Mesodermal cell (in vitro differentiated cells): ENCODE measurements around the gene ATXN10.
A peak's percentile ranks its signal among the peaks of the same experiment; 100 is the strongest.
"Not testable (repeated sequence)": the region's sequence is repeated elsewhere in the genome, so short reads cannot be mapped to it uniquely, and the experiment has no call there.

Source experiments
- H3K27ac ChIP-seq: 2 replicates; pipeline ENCODE4 v1.7.0; 2013; ENCODE audit warnings: mild to moderate bottlenecking, low read depth, low read length, moderate library complexity; ENCODE audit not compliant: severe bottlenecking
- H3K36me3 ChIP-seq: 2 replicates; pipeline ENCODE4 v1.7.1; 2013; ENCODE audit warnings: mild to moderate bottlenecking, low read length, moderate library complexity; ENCODE audit not compliant: control insufficient read depth, insufficient read depth
- H3K4me1 ChIP-seq: one replicate; pipeline ENCODE4 v1.7.1; 2013; ENCODE audit warnings: mild to moderate bottlenecking, low read length; ENCODE audit not compliant: insufficient read depth, control insufficient read depth, poor library complexity, severe bottlenecking
- H3K4me3 ChIP-seq: 2 replicates; pipeline ENCODE4 v1.7.0; 2013; ENCODE audit warnings: low read length, control low read depth, mild to moderate bottlenecking; ENCODE audit not compliant: insufficient read depth, poor library complexity, severe bottlenecking; ENCODE audit errors: extremely low read depth
- H3K9me3 ChIP-seq: 2 replicates; pipeline ENCODE4 v1.7.1; 2013; ENCODE audit warnings: mild to moderate bottlenecking, low read length, moderate library complexity; ENCODE audit not compliant: control insufficient read depth
- WGBS, 2 experiments: methylation state at CpG; one replicate each; pipeline ENCODE4 v1.1.5; 2013; ENCODE audit warnings: missing lambda C conversion rate in 2 of 2; ENCODE audit not compliant: insufficient coverage in 2 of 2; 5-methylcytosine and 5-hydroxymethylcytosine counted together

The ATXN10 gene

DNA sequence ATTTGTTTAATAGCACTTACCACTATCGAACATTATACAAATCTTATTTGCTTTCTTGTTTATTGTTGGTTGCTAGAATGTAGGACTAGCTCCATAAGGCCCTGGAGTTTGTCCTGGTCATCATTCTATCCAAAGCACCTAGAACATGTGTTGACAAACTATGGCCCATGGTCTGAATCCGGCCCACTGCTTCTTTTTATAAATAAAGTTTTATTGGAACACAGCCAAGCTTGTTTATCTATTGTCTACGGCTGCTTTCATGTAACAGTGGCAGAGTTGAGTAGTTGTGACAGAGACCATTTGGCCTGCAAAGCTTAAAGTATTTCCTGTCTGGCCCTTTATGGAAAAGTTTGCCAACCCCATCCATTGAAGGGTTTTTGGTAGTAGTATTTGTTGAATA is 38.8 kb downstream of the ATXN10 start:
- 86% methylated on average over 1 of the region's 3 CpGs; no CpG with 5 or more reads in 1 of the 2 experiments for WGBS, 2 experiments
- H3K4me1 ChIP-seq: peaks cover 20% of the 10 kb centered on the region
- no peaks in the 10 kb centered on the region for H3K9me3 ChIP-seq
- no peak overlapping the region for H3K4me3 ChIP-seq
- peaks cover 44% of the 10 kb centered on the region for H3K36me3 ChIP-seq
- H3K27ac ChIP-seq: no peak overlapping the region

DNA sequence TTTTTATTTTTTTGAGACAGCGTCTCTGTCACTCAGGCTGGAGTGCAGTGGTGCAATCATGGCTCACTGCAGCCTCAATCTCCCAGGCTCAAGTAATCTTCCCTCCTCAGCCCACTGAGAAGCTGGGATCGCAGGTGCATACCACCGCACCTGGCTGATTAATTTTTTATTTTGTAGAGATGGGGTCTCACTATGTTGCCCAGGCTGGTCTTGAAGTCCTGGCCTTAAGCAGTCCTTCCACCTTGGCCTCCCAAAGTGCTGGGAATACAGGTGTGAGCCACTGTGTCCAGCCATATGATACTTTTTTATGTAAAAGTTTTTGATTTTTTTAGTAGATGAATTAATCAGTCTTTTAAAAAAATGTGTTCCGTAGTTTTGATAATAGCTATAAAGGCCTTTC is 42.8 kb downstream of the ATXN10 start:
- H3K4me3 ChIP-seq, H3K27ac ChIP-seq, H3K9me3 ChIP-seq: not testable (repeated sequence)
- Histone ChIP-seq H3K4me1 (peaks cover 32% of the 10 kb centered on the region), H3K36me3 (peaks cover 32% of the 10 kb centered on the region)
- WGBS, 2 experiments: 100% methylated on average over 1 of the region's 4 CpGs; no CpG with 5 or more reads in 1 of the 2 experiments

GRCh38 chr22:45717789-45718188 is 46.2 kb downstream of the ATXN10 start:
- Histone ChIP-seq H3K4me1 (peaks cover 19% of the 10 kb centered on the region), H3K27ac (peak overlapping the region; percentile 37), H3K4me3 (no peak overlapping the region), H3K36me3 (peaks cover 45% of the 10 kb centered on the region), H3K9me3 (no peaks in the 10 kb centered on the region)
- no CpG with 5 or more reads among the region's 1 CpG for WGBS, 2 experiments

GRCh38 chr22:45718391-45718790 is 46.8 kb downstream of the ATXN10 start:
- peaks cover 49% of the 10 kb centered on the region for H3K36me3 ChIP-seq
- H3K4me1 ChIP-seq: peaks cover 19% of the 10 kb centered on the region

DNA sequence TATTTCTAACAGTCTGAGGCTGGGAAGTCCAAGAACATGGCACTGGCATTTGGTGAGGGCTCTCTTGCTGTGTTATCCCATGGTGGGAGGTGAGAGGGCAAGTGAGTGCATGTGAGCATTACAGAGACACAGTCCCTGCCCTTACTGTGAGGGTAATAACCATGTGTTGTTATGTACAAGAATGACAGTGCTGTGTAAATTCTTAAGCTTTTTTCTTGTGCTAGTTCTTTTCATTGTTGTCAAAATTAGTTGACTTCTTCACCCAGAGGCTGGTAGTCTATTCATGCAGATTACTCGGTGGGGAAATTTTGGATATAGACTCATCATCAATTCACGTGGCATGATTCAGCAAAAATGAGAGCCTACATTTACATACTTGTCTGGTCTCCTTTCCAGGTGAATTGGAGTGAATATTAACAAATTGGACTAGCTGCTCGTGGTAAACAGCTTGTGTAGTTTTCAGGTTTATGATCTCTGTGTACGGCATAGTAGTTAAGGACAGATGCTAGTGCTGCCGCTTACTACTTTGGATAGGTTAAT is 49.3 kb downstream of the ATXN10 start:
- peaks cover 46% of the 10 kb centered on the region for H3K36me3 ChIP-seq
- no peaks in the 10 kb centered on the region for H3K9me3 ChIP-seq
- no peak overlapping the region for H3K27ac ChIP-seq
- 98 to 100% methylated on average over 3 to 4 of the region's 5 CpGs for WGBS, 2 experiments
- H3K4me1 ChIP-seq: peaks cover 19% of the 10 kb centered on the region
- no peak overlapping the region for H3K4me3 ChIP-seq

More at GRCh38 chr22:45718391-45718790, 46.8 kb downstream of the ATXN10 start:
- Histone ChIP-seq H3K4me3 (no peak overlapping the region), H3K27ac (no peak overlapping the region), H3K9me3 (no peaks in the 10 kb centered on the region)
- 100% methylated on average over 1 to 2 of the region's 4 CpGs for WGBS, 2 experiments

GRCh38 chr22:45722006-45722405 is 50.4 kb downstream of the ATXN10 start:
- Histone ChIP-seq H3K36me3 (peaks cover 44% of the 10 kb centered on the region), H3K4me3 (no peak overlapping the region), H3K4me1 (peaks cover 15% of the 10 kb centered on the region), H3K27ac (no peak overlapping the region), H3K9me3 (no peaks in the 10 kb centered on the region)
- WGBS, 2 experiments: 100% methylated on average over 1 of the region's 2 CpGs; no CpG with 5 or more reads in 1 of the 2 experiments

GRCh38 chr22:45726081-45726480 is 54.4 kb downstream of the ATXN10 start:
- Histone ChIP-seq H3K36me3 (peaks cover 42% of the 10 kb centered on the region), H3K27ac (no peak overlapping the region), H3K4me1 (peaks cover 5% of the 10 kb centered on the region), H3K4me3 (no peak overlapping the region), H3K9me3 (no peaks in the 10 kb centered on the region)
- WGBS, 2 experiments: no CpG with 5 or more reads among the region's 2 CpGs

DNA sequence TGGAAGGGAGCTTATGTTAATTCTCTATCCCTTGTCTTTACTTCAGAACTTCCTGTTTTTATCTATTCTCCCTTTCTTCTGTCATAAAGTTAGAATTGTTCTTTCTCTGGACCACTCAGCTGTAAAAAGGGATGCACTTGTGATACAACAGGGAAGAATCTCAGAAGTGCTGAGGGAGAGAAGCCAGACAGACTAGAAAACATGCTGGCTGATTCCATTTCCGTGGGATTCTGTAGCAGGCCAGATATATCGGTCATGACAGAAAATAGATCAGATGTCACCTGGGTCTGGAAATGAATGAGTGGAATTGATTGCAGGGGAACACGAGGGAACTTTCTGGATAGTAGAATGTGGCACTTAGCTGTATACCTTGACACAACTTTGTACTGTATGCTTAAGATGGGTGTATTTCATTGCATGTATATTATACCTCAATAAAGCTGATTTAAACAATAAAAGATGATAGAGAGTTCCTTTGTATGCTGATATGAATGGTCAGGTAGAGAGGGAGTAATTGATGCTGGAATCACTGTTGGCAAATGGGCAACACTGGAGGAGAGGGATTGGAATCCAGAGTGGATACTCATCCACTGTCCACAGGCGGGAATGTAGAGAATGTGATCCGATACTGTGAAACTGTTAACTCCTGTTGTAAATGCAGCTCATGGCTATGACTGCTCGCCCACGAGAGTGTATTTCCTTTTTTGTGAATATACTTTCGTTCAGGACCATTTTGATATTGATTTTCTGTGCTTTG is 59.6 kb downstream of the ATXN10 start:
- Histone ChIP-seq H3K4me3 (no peak overlapping the region), H3K4me1 (peaks cover 14% of the 10 kb centered on the region), H3K36me3 (peaks cover 36% of the 10 kb centered on the region), H3K27ac (peak overlapping the region; percentile 96), H3K9me3 (no peaks in the 10 kb centered on the region)
- 78 to 82% methylated on average over 5 to 6 of the region's 8 CpGs for WGBS, 2 experiments

- H3K4me3 ChIP-seq: no peak overlapping the region
- peaks cover 14% of the 10 kb centered on the region for H3K4me1 ChIP-seq
- WGBS, 2 experiments: 98 to 100% methylated on average over 2 to 5 of the region's 7 CpGs
- H3K9me3 ChIP-seq: no peaks in the 10 kb centered on the region
- peak overlapping the region; percentile 96 for H3K27ac ChIP-seq
- peaks cover 44% of the 10 kb centered on the region for H3K36me3 ChIP-seq
Measured at GRCh38 chr22:45731798-45732495, 60.3 kb downstream of the ATXN10 start.

DNA sequence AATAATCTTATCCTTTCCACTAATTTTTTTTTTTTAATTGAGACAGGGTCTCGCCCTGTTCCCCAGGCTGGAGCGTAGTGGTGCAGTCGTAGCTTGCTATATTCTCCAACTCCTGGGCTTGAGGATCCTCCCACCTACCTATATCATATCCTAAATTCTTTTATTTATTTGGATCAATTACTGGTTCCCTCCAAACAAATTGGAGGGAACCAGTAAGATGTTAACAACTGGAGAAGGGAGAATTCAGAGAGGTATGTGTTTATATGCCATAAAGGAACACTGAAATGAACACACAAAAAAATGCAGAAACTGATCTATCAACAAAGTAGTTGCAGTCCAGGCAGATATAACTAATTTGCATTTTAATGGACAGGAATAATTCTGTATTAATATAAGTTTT is 63.6 kb downstream of the ATXN10 start:
- Histone ChIP-seq H3K4me1 (peaks cover 14% of the 10 kb centered on the region), H3K27ac (no peak overlapping the region), H3K4me3 (no peak overlapping the region), H3K9me3 (no peaks in the 10 kb centered on the region), H3K36me3 (peaks cover 61% of the 10 kb centered on the region)
- whole genome bisulfite sequencing, 2 experiments: 100% methylated on average over 1 of the region's 3 CpGs; no CpG with 5 or more reads in 1 of the 2 experiments
